ENCODE measurements around the gene SNX2.

GRCh38 chr5:122831984-122832383 is 57.1 kb downstream of the SNX2 start:
- TF ChIP-seq CTCF (IDR thresholded peaks at IDR 0.05) (no peak), POLR2A (IDR thresholded peaks at IDR 0.05) (no peak), POLR2AphosphoS5 (IDR thresholded peaks at IDR 0.05) (no peak)
